Activated CD4-positive, alpha-beta T cell treated with anti-CD3 and anti-CD28 coated beads, Interleukin-2, amount 10 ng/mL, durations not matched to agents 7 days and 5 days (primary cell): Measurements from ENCODE around the gene OLFML3. TPM values are rescaled to one million over a fixed set of nuclear protein-coding genes. Genes with fewer than 3 reads are reported as not detected.

ENCODE experiments used
- CTCF ChIA-PET: fragments of 350-600 bp; sonication (Branson Sonifier 250); formaldehyde crosslinking; loops from one replicate; lab custom pipeline; 2021; ENCODE audit warnings: antibody characterized with exemption; lab: Charles Lee
- POLR2A ChIA-PET: fragments of 350-600 bp; sonication (Branson Sonifier 250); formaldehyde crosslinking; loops from one replicate; lab custom pipeline; 2021; ENCODE audit warnings: antibody characterized with exemption; lab: Charles Lee
- DNase-seq: peaks from one replicate; pipeline ENCODE4 v3.0.0-alpha.2; 2020
- H3K27ac Mint-ChIP-seq: one replicate; pipeline ENCODE4 v1.8.0; 2021; ENCODE audit warnings: mild to moderate bottlenecking, moderate library complexity, mixed read lengths
- H3K27me3 Mint-ChIP-seq: one replicate; pipeline ENCODE4 v1.8.0; 2021; ENCODE audit warnings: mixed read lengths
- H3K36me3 Mint-ChIP-seq: one replicate; pipeline ENCODE4 v1.8.0; 2021; ENCODE audit warnings: low read depth, mixed read lengths
- H3K4me1 Mint-ChIP-seq: one replicate; pipeline ENCODE4 v1.8.0; 2021; ENCODE audit warnings: mixed read lengths
- H3K4me3 Mint-ChIP-seq: one replicate; pipeline ENCODE4 v1.8.0; 2021; ENCODE audit warnings: mild to moderate bottlenecking, moderate library complexity, mixed read lengths
- H3K9me3 Mint-ChIP-seq: one replicate; pipeline ENCODE4 v1.8.0; 2021; ENCODE audit warnings: mixed read lengths
- total RNA-seq, 2 experiments: library from RNA; stranded (reverse); gene quantifications; one replicate each; pipeline ENCODE4 v1.2.3, GENCODE V29; 2021

OLFML3 gene
- total RNA-seq, 2 experiments from 2014 or later: 0.71 to 0.94 TPM

DNA sequence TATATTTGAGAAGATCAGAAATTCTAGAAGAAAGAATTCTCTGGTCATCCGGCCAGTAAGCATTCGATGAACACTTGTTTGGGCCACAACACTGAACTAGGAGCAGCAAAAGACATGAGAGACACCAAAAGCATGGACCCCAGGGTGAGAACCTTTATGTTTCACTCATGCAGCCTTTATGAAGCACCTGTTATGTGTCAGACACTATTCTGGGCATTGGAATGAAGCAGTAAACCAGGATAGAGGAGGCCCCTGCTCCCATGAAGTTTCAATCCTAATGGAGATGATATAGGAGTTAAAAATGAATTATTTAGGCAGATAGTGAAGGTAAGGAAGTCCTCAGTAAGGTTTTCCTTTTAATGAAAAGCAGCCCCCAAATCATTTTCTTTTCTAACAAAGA, 43.6 kb downstream of the OLFML3 start:
- Mint-ChIP-seq H3K27me3 (peaks cover 5% of the 10 kb centered on the region), H3K4me1 (no peaks in the 10 kb centered on the region), H3K36me3 (no peaks in the 10 kb centered on the region), H3K4me3 (no peak overlapping the region), H3K9me3 (peaks cover 9% of the 10 kb centered on the region), H3K27ac (no peak overlapping the region)
- POLR2A ChIA-PET: no interaction called here
- no peak for DNase-seq
- CTCF ChIA-PET: no interaction called here

DNA sequence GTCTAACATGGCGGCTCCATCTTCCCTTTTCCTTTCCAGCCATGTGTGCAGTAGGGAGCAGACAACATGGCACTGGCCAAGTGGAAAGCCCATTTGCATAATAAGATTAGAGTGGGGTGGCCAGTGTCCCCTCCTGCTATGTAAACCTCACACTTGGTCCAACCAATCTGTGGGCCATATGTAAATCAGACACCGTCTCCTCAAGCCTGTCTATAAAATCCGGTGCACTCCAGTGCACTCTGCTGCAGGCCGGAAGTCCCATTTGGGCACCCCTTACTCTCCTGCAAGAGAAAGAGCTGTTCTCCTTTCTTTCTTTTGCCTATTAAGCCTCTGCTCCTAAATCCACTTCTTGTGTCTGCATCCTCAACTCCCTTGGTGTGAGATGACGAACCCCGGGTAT, 44.1 kb downstream of the OLFML3 start:
- Mint-ChIP-seq H3K27me3 (peaks cover 5% of the 10 kb centered on the region), H3K9me3 (peaks cover 9% of the 10 kb centered on the region), H3K4me1 (no peaks in the 10 kb centered on the region), H3K36me3 (no peaks in the 10 kb centered on the region), H3K27ac (no peak overlapping the region), H3K4me3 (no peak overlapping the region)
- ChIA-PET CTCF (no interaction called here), POLR2A (no interaction called here)
- no peak for DNase-seq

DNA sequence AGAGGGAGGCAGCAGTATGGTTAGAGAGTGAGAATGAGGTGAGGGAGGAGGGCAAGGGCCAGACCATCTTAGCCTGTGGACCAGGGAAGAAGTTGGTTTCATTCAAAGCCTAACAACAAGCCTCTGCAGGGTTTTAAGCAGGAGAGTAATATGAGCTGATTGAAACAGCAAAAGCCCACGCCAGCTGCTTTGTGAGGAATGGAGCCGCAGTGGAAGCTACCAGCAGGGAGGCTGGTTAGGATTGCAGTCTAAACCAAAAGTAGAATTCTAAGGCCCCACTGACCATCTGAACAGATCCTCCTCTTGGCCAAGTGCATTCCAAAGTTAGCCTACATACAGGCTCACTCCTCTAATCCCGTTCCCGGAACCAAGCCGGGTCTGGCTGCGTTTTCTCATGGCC, 44.8 kb downstream of the OLFML3 start:
- peaks cover 5% of the 10 kb centered on the region for H3K27me3 Mint-ChIP-seq

DNA sequence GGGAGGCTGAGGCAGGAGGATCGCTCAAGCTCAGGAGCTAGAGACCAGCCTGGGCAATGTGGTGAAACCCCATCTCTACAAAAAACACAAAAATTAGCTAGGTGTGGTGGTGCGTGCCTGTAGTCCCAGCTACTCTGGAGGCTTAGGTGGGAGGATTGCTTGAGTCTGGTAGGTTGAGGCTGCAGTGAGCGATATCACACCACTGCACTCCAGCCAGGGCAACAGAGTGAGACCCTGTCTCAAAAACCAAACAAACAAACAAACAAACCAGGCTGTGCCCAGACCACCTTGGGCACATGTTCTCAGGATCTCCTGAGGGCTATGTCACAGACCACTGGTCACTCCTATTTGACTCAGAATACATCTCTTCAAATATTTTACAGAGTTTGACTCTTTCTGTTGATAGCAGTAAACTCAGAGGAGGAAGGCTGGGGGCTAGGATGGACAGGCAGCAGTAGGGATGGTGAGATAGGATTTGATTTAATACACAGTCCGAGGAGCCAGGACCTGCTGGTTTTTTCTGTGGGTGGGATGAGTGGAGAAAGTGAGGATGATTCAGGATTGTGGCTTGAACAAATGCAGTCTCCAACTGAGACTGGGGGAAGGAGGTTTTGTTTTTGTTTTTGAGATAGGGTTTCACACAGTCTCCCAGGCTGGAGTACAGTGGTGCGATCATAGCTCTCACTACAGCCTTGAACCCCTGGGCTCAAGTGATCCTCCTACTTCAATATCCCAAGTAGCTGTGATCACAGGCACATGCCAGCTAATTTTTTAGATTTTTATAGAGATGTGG, 46.5 kb downstream of the OLFML3 start:
- Mint-ChIP-seq H3K4me1 (no peaks in the 10 kb centered on the region), H3K27me3 (peaks cover 3% of the 10 kb centered on the region), H3K9me3 (no peaks in the 10 kb centered on the region), H3K36me3 (no peaks in the 10 kb centered on the region), H3K4me3 (no peak overlapping the region), H3K27ac (no peak overlapping the region)
- POLR2A ChIA-PET: no interaction called here
- DNase-seq: no peak
- CTCF ChIA-PET: no interaction called here

More for the DNA sequence above, 44.8 kb downstream of the OLFML3 start:
- Mint-ChIP-seq H3K36me3 (no peaks in the 10 kb centered on the region), H3K27ac (no peak overlapping the region), H3K9me3 (peaks cover 7% of the 10 kb centered on the region), H3K4me1 (no peaks in the 10 kb centered on the region), H3K4me3 (no peak overlapping the region)
- CTCF ChIA-PET: no interaction called here
- no peak for DNase-seq
- POLR2A ChIA-PET: no interaction called here

DNA sequence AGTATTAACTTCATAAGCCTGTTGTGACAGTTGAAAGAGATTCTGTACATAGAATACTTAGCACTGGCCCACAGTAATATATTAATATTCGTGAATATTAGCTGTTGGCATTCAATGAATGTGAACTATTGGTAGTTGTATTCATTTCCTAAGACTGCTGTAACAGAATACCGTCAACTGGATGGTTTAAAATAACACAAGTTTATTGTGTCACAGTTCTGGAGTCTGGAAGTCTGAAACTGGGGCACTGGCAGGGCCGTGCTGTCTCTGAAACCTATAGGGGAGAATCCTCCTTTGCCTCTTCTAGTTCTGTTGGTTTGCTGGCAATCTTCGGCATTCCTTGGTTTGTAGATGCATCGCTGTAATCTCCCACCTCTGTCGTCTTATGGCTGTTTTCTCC, 47.5 kb downstream of the OLFML3 start:
- no peaks in the 10 kb centered on the region for H3K4me1 Mint-ChIP-seq
- H3K36me3 Mint-ChIP-seq: no peaks in the 10 kb centered on the region
- ChIA-PET CTCF (no interaction called here), POLR2A (no interaction called here)
- no peaks in the 10 kb centered on the region for H3K9me3 Mint-ChIP-seq
- H3K4me3 Mint-ChIP-seq: no peak overlapping the region
- no peak overlapping the region for H3K27ac Mint-ChIP-seq
- DNase-seq: no peak
- peaks cover 3% of the 10 kb centered on the region for H3K27me3 Mint-ChIP-seq

Other genes with a start within 250 kb of the OLFML3 start
- gene PHTF1, start 220.0 kb upstream of the OLFML3 start, total RNA-seq: 10 to 100 TPM; 17.0 to 18.7 TPM
- gene RSBN1, start 167.0 kb upstream of the OLFML3 start, total RNA-seq: 10 to 100 TPM; 30.8 to 31.7 TPM
- 10 to 100 TPM; 62.8 to 74.6 TPM for gene PTPN22, start 107.8 kb upstream of the OLFML3 start, total RNA-seq
- 1 to 10 TPM in 1 of 2 experiments, under 1 TPM in 1; 0.98 to 1.1 TPM for gene BCL2L15, start 91.9 kb upstream of the OLFML3 start, total RNA-seq
- 10 to 100 TPM; 39.4 to 41.9 TPM for gene AP4B1, start 74.7 kb upstream of the OLFML3 start, total RNA-seq
- 10 to 100 TPM; 16.2 to 19.4 TPM for gene DCLRE1B, start 74.1 kb upstream of the OLFML3 start, total RNA-seq
- 100 to 1,000 TPM in 1 of 2 experiments, 10 to 100 TPM in 1; 88.5 to 106 TPM for gene HIPK1, start 50.1 kb upstream of the OLFML3 start, total RNA-seq
- not detected for gene SYT6, start 174.4 kb downstream of the OLFML3 start, total RNA-seq